Lower leg skin (tissue), 4 donors: ENCODE results near the gene MAP2K6. TPM values are rescaled to one million over a fixed set of nuclear protein-coding genes. Genes with fewer than 3 reads are reported as not detected.

Experiments used
- DNase-seq, 2 donors: peaks; one replicate each; pipeline ENCODE4 v3.0.0-alpha.2; 2019; ENCODE audit warnings: low spot score in 2 of 2
- H3K4me3 ChIP-seq: fragments of 200-600 bp; sonication (generic); 2 replicates; pipeline ENCODE4 v1.5.1; 2017; ENCODE audit warnings: mild to moderate bottlenecking, low read depth; ENCODE audit not compliant: poor library complexity, severe bottlenecking
- POLR2A ChIP-seq, 2 donors: fragments of 450-650 bp; IDR thresholded peaks; one replicate each; pipeline ENCODE4 v1.6.1; 2016 to 2017; ENCODE audit warnings: antibody characterized with exemption in 2 of 2, mild to moderate bottlenecking in 1 of 2, moderate library complexity in 1 of 2
- WGBS, 2 donors: methylation state at CpG; one replicate each; pipeline ENCODE4 v1.1.5; 2018; 5-methylcytosine and 5-hydroxymethylcytosine counted together
- intact Hi-C: fragments of 100-400 bp; cut with DNase I; formaldehyde crosslinking; loops from one replicate; pipeline ENCODE4 v1.15.0; 2023; ENCODE audit warnings: low total_unique reads
- total RNA-seq, 4 donors: library from RNA; depleted of rRNA; stranded (reverse); fragments of >200 nt; gene quantifications; one replicate each; pipeline ENCODE4 v1.1.0, GENCODE V29; 2016
- TF ChIP-seq, protein P1 (sequence below), 3 donors: fragments of 450-650 bp; IDR thresholded peaks; one replicate each; pipeline ENCODE4 v1.5.1; 2016; ENCODE audit warnings: antibody characterized with exemption in 3 of 3, mild to moderate bottlenecking in 3 of 3, moderate library complexity in 2 of 3

MAP2K6 gene
- total RNA-seq, 4 donors from 2014 or later, result 1.7 to 4.4 (median 2.0) TPM

DNA sequence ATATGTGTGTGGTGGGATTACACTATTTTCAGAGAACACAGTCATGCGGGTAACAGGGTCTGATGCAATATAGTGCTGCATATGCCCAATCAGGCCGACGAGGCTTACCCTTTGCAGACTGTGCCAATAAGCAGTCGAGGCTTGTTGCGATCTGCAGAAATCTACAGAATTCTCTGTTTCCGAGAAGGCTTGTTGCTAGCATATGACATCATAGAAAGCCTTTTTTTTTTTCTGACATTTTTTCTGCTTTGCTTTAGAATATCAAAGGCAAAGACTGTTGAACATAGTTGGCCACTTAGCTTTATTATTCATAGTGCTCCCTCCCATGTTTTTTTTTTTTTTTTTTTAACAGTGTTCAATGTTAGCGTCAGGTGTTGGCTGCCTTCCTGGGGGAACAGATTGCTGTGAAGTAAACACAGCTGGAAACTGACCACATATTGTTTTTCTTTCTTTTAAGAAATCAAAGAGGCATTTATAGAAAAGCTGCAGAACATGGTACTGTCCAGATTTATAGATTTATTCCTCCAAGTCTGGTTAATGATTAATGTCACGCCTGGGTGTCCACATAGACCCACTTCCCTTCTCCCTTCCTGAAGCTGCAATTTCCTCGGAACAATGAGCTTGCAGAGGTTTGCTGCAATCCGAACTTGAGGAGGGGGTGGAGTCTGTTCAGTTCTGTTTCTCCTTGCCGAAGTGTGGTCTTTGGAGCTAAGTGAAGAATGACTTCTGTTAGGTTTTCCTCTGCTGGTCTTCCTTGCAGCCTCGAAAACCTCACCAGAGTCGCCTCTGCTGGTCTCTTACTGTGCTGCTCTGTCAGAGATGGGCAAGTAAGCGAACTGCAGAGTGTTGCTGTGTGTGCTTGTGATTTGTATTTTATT lies 87.3 kb downstream of the MAP2K6 start:
- no peak overlapping the region for H3K4me3 ChIP-seq

DNA sequence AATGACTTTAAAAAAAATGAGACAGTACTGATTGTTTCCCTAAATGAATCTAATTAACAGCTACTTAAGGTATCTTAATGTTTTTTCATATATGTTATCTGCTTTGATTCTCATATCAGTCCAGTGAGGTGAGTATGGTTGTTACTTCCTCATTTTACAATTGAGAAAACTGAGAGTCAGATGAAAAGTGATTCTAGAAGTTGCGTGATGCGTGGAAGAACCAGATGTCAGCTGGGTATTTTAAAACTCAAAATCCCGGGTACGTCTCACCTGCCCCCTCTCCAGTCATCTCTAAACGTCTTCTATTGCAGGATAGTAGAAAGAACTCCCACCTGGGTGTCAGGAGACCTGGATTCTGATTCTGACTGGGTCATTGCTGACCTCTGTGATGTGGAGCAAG lies 89.2 kb downstream of the MAP2K6 start:
- intact Hi-C loops, result no loop called here
- no peak for TF ChIP-seq POLR2A (IDR thresholded peaks at IDR 0.05)
- TF ChIP-seq, protein P1, sequence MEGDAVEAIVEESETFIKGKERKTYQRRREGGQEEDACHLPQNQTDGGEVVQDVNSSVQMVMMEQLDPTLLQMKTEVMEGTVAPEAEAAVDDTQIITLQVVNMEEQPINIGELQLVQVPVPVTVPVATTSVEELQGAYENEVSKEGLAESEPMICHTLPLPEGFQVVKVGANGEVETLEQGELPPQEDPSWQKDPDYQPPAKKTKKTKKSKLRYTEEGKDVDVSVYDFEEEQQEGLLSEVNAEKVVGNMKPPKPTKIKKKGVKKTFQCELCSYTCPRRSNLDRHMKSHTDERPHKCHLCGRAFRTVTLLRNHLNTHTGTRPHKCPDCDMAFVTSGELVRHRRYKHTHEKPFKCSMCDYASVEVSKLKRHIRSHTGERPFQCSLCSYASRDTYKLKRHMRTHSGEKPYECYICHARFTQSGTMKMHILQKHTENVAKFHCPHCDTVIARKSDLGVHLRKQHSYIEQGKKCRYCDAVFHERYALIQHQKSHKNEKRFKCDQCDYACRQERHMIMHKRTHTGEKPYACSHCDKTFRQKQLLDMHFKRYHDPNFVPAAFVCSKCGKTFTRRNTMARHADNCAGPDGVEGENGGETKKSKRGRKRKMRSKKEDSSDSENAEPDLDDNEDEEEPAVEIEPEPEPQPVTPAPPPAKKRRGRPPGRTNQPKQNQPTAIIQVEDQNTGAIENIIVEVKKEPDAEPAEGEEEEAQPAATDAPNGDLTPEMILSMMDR (IDR thresholded peaks at IDR 0.05), result no peak
- no peak for DNase-seq
- WGBS, 2 donors, result 88% methylated on average over 5 of the region's 5 CpGs
- H3K4me3 ChIP-seq, result no peak overlapping the region

More for the DNA sequence above, 87.3 kb downstream of the MAP2K6 start:
- no peak for TF ChIP-seq POLR2A (IDR thresholded peaks at IDR 0.05)
- TF ChIP-seq, protein P1 (IDR thresholded peaks at IDR 0.05), result no peak
- intact Hi-C loops, result no loop called here
- DNase-seq, result peak in 1 of 2 donors; percentile 19
- 22 to 23% methylated on average over 14 of the region's 14 CpGs for WGBS, 2 donors

DNA sequence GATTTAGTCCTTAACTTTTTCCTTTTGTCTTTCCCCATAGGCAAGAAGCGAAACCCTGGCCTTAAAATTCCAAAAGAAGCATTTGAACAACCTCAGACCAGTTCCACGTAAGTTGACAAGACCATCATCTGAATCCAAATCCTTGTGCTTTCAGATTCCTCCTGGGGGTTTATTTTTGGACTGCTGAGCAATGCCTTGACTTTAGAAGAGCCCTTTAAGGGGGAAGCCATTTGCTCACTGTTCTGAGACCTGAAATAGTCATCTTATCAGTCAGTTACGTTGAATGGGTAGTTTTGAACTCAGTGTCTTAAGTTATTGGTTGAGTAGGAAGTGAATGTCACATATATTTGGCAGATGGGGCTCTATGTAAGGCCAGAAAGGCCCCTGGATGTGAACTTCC lies 91.2 kb downstream of the MAP2K6 start:
- TF ChIP-seq, protein P1 (IDR thresholded peaks at IDR 0.05), result no peak
- TF ChIP-seq POLR2A (IDR thresholded peaks at IDR 0.05), result no peak
- 95 to 98% methylated on average over 3 of the region's 3 CpGs for WGBS, 2 donors
- intact Hi-C loops, result no loop called here
- no peak for DNase-seq
- H3K4me3 ChIP-seq, result no peak overlapping the region

DNA sequence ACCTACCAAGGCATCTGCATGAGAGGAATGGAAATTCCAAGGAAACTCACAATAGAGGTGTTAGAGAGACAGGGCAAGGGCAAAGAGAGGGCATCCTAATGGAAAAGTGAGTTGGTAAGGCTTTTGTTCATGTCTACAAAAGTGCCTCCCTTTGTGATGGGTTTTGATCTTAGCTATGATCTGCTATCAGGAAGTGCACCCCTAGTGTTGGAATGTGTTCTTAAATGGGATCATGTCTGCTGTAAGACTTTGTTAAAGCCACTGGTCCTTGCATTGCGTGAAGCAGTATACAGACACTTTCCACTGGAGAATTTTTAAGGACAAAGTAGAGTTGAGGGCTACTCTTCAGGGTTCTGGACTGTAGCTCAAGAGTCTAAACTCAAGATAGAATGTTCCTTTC lies 92.0 kb downstream of the MAP2K6 start:
- 96 to 100% methylated on average over 1 of the region's 1 CpG for WGBS, 2 donors
- no peak for TF ChIP-seq POLR2A (IDR thresholded peaks at IDR 0.05)
- TF ChIP-seq, protein P1 (IDR thresholded peaks at IDR 0.05), result no peak
- intact Hi-C loops, result no loop called here
- DNase-seq, result no peak
- no peak overlapping the region for H3K4me3 ChIP-seq

DNA sequence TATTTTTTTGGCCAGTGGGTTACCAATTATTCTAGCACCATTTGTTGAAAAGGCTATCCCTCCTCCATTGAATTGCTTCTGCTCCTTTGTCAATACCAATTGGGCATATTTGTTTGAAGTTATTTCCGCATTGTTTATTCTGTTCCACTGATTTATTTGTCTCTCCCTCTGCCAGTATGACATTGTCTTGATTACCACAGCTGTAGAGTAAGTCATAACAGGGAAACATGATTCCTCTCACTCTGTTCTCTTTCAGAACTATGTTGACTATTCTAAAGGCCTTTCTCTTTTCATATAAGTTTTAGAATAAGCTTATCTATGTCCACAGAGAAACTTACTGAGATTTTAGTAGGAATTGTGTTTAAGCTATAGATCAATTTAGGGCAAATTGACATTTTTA lies 94.3 kb downstream of the MAP2K6 start:
- WGBS, 2 donors, result 93 to 94% methylated on average over 1 of the region's 1 CpG
- intact Hi-C loops, result no loop called here
- no peak overlapping the region for H3K4me3 ChIP-seq
- DNase-seq, result no peak
- TF ChIP-seq POLR2A (IDR thresholded peaks at IDR 0.05), result no peak
- TF ChIP-seq, protein P1 (IDR thresholded peaks at IDR 0.05), result no peak
